CD4-positive, alpha-beta memory T cell (primary cell): ENCODE measurements around the gene ADGRG3. TPM values are rescaled to one million over a fixed set of nuclear protein-coding genes. Genes with fewer than 3 reads are reported as not detected.

Experiments used
- CTCF ChIA-PET: fragments of 350-600 bp; sonication (Branson Sonifier 250); formaldehyde crosslinking; loops from one replicate; lab custom pipeline; 2021; ENCODE audit warnings: inconsistent platforms; ENCODE audit not compliant: partially characterized antibody; lab: Charles Lee
- POLR2A ChIA-PET: fragments of 350-600 bp; sonication (Branson Sonifier 250); formaldehyde crosslinking; loops from one replicate; lab custom pipeline; 2021; ENCODE audit not compliant: partially characterized antibody; lab: Charles Lee
- DNase-seq, 5 donors: peaks; one replicate each; pipeline versions ENCODE4 v3.0.0 to v3.0.0-alpha.2; 2020 to 2022; ENCODE audit warnings: mixed read lengths in 1 of 5
- H3K27ac ChIP-seq: one replicate; pipeline ENCODE4 v1.7.0; 2013; ENCODE audit warnings: low read depth, low read length
- H3K27me3 ChIP-seq: 2 replicates; pipeline ENCODE4 v1.7.0; 2013; ENCODE audit warnings: mild to moderate bottlenecking, low read length, moderate library complexity; ENCODE audit not compliant: insufficient read depth
- H3K36me3 ChIP-seq: 2 replicates; pipeline ENCODE4 v1.7.0; 2013; ENCODE audit warnings: mild to moderate bottlenecking, low read length, moderate library complexity; ENCODE audit not compliant: insufficient read depth
- H3K4me1 ChIP-seq: 2 replicates; pipeline ENCODE4 v1.7.0; 2013; ENCODE audit warnings: mild to moderate bottlenecking, low read length, moderate library complexity; ENCODE audit not compliant: insufficient read depth
- H3K4me3 ChIP-seq, 2 donors: one replicate each; pipeline ENCODE4 v1.7.0; 2013; ENCODE audit warnings: low read length in 2 of 2, mild to moderate bottlenecking in 1 of 2
- H3K9me3 ChIP-seq, 2 donors: one replicate each; pipeline ENCODE4 v1.7.0; 2013; ENCODE audit warnings: low read length in 2 of 2, control low read depth in 1 of 2; ENCODE audit not compliant: control insufficient read depth in 1 of 2
- H3K27ac Mint-ChIP-seq, 7 donors: one replicate each; pipeline ENCODE4 v1.8.0; 2020 to 2021; ENCODE audit warnings: mixed read lengths in 7 of 7, mild to moderate bottlenecking in 6 of 7, inconsistent platforms in 3 of 7, moderate library complexity in 3 of 7
- H3K27me3 Mint-ChIP-seq, 2 donors: one replicate each; pipeline ENCODE4 v1.8.0; 2020 to 2021; ENCODE audit warnings: mixed read lengths in 2 of 2
- H3K36me3 Mint-ChIP-seq, 2 donors: one replicate each; pipeline ENCODE4 v1.8.0; 2020 to 2021; ENCODE audit warnings: mixed read lengths in 2 of 2, inconsistent platforms in 1 of 2, mild to moderate bottlenecking in 1 of 2
- H3K4me1 Mint-ChIP-seq, 4 donors: one replicate each; pipeline ENCODE4 v1.8.0; 2020 to 2021; ENCODE audit warnings: mixed read lengths in 4 of 4, mild to moderate bottlenecking in 1 of 4
- H3K4me3 Mint-ChIP-seq, 8 donors: one replicate each; pipeline ENCODE4 v1.8.0; 2020 to 2021; ENCODE audit warnings: mixed read lengths in 8 of 8, mild to moderate bottlenecking in 7 of 8, moderate library complexity in 6 of 8, inconsistent platforms in 3 of 8
- H3K9me3 Mint-ChIP-seq, 8 donors: one replicate each; pipeline ENCODE4 v1.8.0; 2020 to 2021; ENCODE audit warnings: mixed read lengths in 8 of 8, mild to moderate bottlenecking in 5 of 8, inconsistent platforms in 3 of 8, moderate library complexity in 1 of 8
- intact Hi-C: fragments of 100-400 bp; cut with micrococcal nuclease; formaldehyde crosslinking; loops from one replicate; pipeline ENCODE4 v1.15.1; 2023
- polyA plus RNA-seq, 2 donors: library from polyadenylated mRNA; unstranded; fragments of 300-500 nt; fragmentation: Illumina TruSeq; gene quantifications; one replicate each; pipeline ENCODE4 v1.2.3, GENCODE V29; 2021
- total RNA-seq, 2 experiments: library from RNA; stranded (reverse); gene quantifications; one replicate each; pipeline ENCODE4 v1.2.3, GENCODE V29; 2021

The ADGRG3 gene
- total and polyA plus RNA-seq, 4 experiments from 2014 or later = not detected

GRCh38 chr16:57720142-57720575 is 52.1 kb downstream of the ADGRG3 start:
- no peaks in the 10 kb centered on the region for H3K4me1 ChIP-seq
- H3K4me3 ChIP-seq = no peak overlapping the region
- no peaks in the 10 kb centered on the region for H3K9me3 ChIP-seq
- no peaks in the 10 kb centered on the region for H3K27me3 ChIP-seq
- Mint-ChIP-seq H3K27me3 (peaks cover 6% of the 10 kb centered on the region in 2 donors), H3K27ac (peak overlapping the region in 1 of 7 donors; percentile 47), H3K9me3 (peaks cover 0 to 2% (median 0%) of the 10 kb centered on the region in 8 donors), H3K4me1 (no peaks in the 10 kb centered on the region), H3K36me3 (no peaks in the 10 kb centered on the region), H3K4me3 (no peak overlapping the region)
- peak in 3 of 5 donors; percentile 28 to 37 (median 33) for DNase-seq
- no peak overlapping the region for H3K27ac ChIP-seq
- POLR2A ChIA-PET = no interaction called here
- CTCF ChIA-PET = no interaction called here
- H3K36me3 ChIP-seq = no peaks in the 10 kb centered on the region
- intact Hi-C loops = loop anchor here (1.0 kb wide), 2 partner anchors 128 to 144 kb away; no protein-coding TSS in a partner anchor

GRCh38 chr16:57721356-57722209 is 53.5 kb downstream of the ADGRG3 start:
- Histone ChIP-seq H3K4me1 (no peaks in the 10 kb centered on the region), H3K27ac (no peak overlapping the region), H3K4me3 (no peak overlapping the region), H3K36me3 (no peaks in the 10 kb centered on the region), H3K9me3 (no peaks in the 10 kb centered on the region), H3K27me3 (no peaks in the 10 kb centered on the region)
- DNase-seq = no peak
- peaks cover 4 to 5% of the 10 kb centered on the region in 2 donors for H3K27me3 Mint-ChIP-seq
- no peak overlapping the region for H3K4me3 Mint-ChIP-seq
- H3K36me3 Mint-ChIP-seq = no peaks in the 10 kb centered on the region
- peaks cover 0 to 2% (median 0%) of the 10 kb centered on the region in 8 donors for H3K9me3 Mint-ChIP-seq
- ChIA-PET POLR2A (no interaction called here), CTCF (no interaction called here)
- no peaks in the 10 kb centered on the region for H3K4me1 Mint-ChIP-seq
- intact Hi-C loops = no loop called here
- H3K27ac Mint-ChIP-seq = no peak overlapping the region

DNA sequence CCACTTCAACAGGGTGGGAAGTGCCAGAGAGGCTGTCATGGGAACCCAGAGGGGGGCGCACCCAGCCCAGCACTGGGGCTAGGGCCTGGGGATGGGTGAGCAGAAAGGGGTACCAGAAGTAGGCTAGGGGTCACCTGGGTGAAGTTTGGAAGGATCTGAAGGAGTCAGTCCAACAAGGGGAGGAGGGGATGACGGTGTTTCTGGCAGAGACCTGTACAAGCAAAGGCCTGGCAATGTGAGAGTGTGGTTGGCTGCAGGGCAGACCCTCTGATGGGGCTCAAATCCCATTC is 54.0 kb downstream of the ADGRG3 start:
- H3K36me3 ChIP-seq = no peaks in the 10 kb centered on the region
- H3K27ac Mint-ChIP-seq = no peak overlapping the region
- no peaks in the 10 kb centered on the region for H3K4me1 Mint-ChIP-seq
- no peak overlapping the region for H3K27ac ChIP-seq
- intact Hi-C loops = no loop called here
- no peak overlapping the region for H3K4me3 Mint-ChIP-seq
- H3K9me3 ChIP-seq = no peaks in the 10 kb centered on the region
- H3K36me3 Mint-ChIP-seq = no peaks in the 10 kb centered on the region
- no peaks in the 10 kb centered on the region for H3K27me3 ChIP-seq
- no peaks in the 10 kb centered on the region for H3K4me1 ChIP-seq
- no peak overlapping the region for H3K4me3 ChIP-seq
- peaks cover 2 to 5% of the 10 kb centered on the region in 2 donors for H3K27me3 Mint-ChIP-seq
- ChIA-PET CTCF (no interaction called here), POLR2A (no interaction called here)
- peaks cover 0 to 2% (median 0%) of the 10 kb centered on the region in 8 donors for H3K9me3 Mint-ChIP-seq
- no peak for DNase-seq

DNA sequence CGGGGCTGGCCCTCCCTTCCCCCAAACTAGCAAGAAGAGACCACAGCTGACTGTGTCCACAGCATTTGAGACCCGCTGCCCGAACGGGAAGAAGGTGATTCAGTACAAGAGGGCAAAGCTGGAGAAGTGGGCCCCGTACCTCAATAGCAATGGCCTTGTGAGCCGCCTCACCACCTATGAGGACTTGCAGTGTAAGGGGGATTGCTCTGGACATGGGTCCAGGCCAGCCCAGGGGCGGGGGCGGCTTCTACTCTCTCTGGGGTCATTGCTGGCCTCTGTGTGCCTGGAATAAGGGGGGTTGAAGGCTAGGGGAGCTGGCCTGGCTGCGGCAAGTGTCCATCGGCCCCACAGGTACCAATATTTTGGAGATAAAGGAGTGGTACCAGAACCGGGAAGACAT is 54.5 kb downstream of the ADGRG3 start:
- Mint-ChIP-seq H3K36me3 (no peaks in the 10 kb centered on the region), H3K27me3 (peaks cover 2 to 5% of the 10 kb centered on the region in 2 donors), H3K27ac (no peak overlapping the region), H3K4me1 (no peaks in the 10 kb centered on the region), H3K9me3 (peaks cover 0 to 2% (median 0%) of the 10 kb centered on the region in 8 donors), H3K4me3 (no peak overlapping the region)
- DNase-seq = no peak
- intact Hi-C loops = no loop called here
- no peaks in the 10 kb centered on the region for H3K4me1 ChIP-seq
- POLR2A ChIA-PET = no interaction called here
- no peak overlapping the region for H3K27ac ChIP-seq
- no peak overlapping the region for H3K4me3 ChIP-seq
- CTCF ChIA-PET = no interaction called here
- no peaks in the 10 kb centered on the region for H3K36me3 ChIP-seq
- no peaks in the 10 kb centered on the region for H3K27me3 ChIP-seq
- H3K9me3 ChIP-seq = no peaks in the 10 kb centered on the region

GRCh38 chr16:57723170-57723569 is 55.1 kb downstream of the ADGRG3 start:
- CTCF ChIA-PET = no interaction called here
- no peak overlapping the region for H3K4me3 Mint-ChIP-seq
- POLR2A ChIA-PET = no interaction called here
- peaks cover 0 to 5% of the 10 kb centered on the region in 2 donors for H3K27me3 Mint-ChIP-seq
- Histone ChIP-seq H3K27me3 (no peaks in the 10 kb centered on the region), H3K9me3 (no peaks in the 10 kb centered on the region), H3K4me1 (no peaks in the 10 kb centered on the region), H3K4me3 (no peak overlapping the region), H3K36me3 (no peaks in the 10 kb centered on the region), H3K27ac (no peak overlapping the region)
- DNase-seq = no peak
- H3K4me1 Mint-ChIP-seq = no peaks in the 10 kb centered on the region
- no peak overlapping the region for H3K27ac Mint-ChIP-seq
- no peaks in the 10 kb centered on the region for H3K36me3 Mint-ChIP-seq
- H3K9me3 Mint-ChIP-seq = peaks cover 0 to 2% (median 0%) of the 10 kb centered on the region in 8 donors
- intact Hi-C loops = no loop called here

DNA sequence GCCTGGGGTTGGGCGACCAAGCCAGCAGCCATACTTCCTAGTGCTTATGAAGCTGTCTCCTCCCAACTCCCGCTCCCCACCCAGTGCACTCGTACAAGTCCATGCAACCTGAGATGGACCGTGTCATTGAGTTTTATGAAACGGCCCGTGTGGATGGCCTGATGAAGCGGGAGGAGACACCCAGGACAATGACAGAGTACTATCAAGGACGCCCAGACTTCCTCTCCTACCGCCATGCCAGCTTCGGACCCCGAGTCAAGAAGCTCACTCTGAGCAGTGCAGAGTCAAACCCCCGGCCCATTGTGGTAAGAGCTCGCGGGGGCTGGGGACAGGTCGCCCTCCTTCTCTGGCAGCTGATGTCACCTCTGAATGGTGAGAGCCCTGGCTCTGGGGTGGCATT is 56.4 kb downstream of the ADGRG3 start:
- Histone ChIP-seq H3K9me3 (no peaks in the 10 kb centered on the region), H3K36me3 (no peaks in the 10 kb centered on the region), H3K27me3 (no peaks in the 10 kb centered on the region), H3K27ac (no peak overlapping the region), H3K4me1 (no peaks in the 10 kb centered on the region), H3K4me3 (no peak overlapping the region)
- POLR2A ChIA-PET = interaction anchor here (1.2 kb wide), 1 partner anchor 11 kb away, joined by 5 read pairs; the partner anchor contains the start of gene KATNB1
- CTCF ChIA-PET = no interaction called here
- intact Hi-C loops = no loop called here
- Mint-ChIP-seq H3K4me3 (no peak overlapping the region), H3K27ac (no peak overlapping the region), H3K27me3 (peaks cover 0 to 3% of the 10 kb centered on the region in 2 donors), H3K36me3 (no peaks in the 10 kb centered on the region), H3K9me3 (peaks cover 0 to 2% (median 0%) of the 10 kb centered on the region in 8 donors), H3K4me1 (no peaks in the 10 kb centered on the region)
- no peak for DNase-seq

- H3K36me3 ChIP-seq = no peaks in the 10 kb centered on the region
- no peaks in the 10 kb centered on the region for H3K4me1 ChIP-seq
- CTCF ChIA-PET = no interaction called here
- no peaks in the 10 kb centered on the region for H3K27me3 ChIP-seq
- intact Hi-C loops = no loop called here
- Mint-ChIP-seq H3K36me3 (no peaks in the 10 kb centered on the region), H3K27me3 (peaks cover 0 to 3% of the 10 kb centered on the region in 2 donors), H3K27ac (no peak overlapping the region), H3K4me3 (no peak overlapping the region), H3K4me1 (no peaks in the 10 kb centered on the region), H3K9me3 (peaks cover 0 to 2% (median 0%) of the 10 kb centered on the region in 8 donors)
- no peak for DNase-seq
- H3K9me3 ChIP-seq = no peaks in the 10 kb centered on the region
- no peak overlapping the region for H3K4me3 ChIP-seq
- POLR2A ChIA-PET = interaction anchor here (1.2 kb wide), 1 partner anchor 10 kb away, joined by 5 read pairs; the partner anchor contains the start of gene KATNB1
- no peak overlapping the region for H3K27ac ChIP-seq
Observed at GRCh38 chr16:57725151-57725550, 57.0 kb downstream of the ADGRG3 start.
